VCaP (cell line): ENCODE results near the gene SLC16A10.

ENCODE experiments used
- H3K27ac ChIP-seq: fragments of 450-650 bp; 2 replicates; pipeline ENCODE4 v1.5.1; 2017
- CTCF ChIP-seq: fragments of 450-650 bp; conservative IDR thresholded peaks from 2 replicates; pipeline ENCODE4 v1.5.1; 2017; ENCODE audit warnings: mild to moderate bottlenecking, moderate library complexity

The SLC16A10 gene

GRCh38 chr6:111270121-111270520, 182.8 kb downstream of the SLC16A10 start:
- H3K27ac ChIP-seq: no peak overlapping the region
- no peak for TF ChIP-seq CTCF

- no peak for TF ChIP-seq CTCF
- no peak overlapping the region for H3K27ac ChIP-seq
These were observed 187.4 kb downstream of the SLC16A10 start for GRCh38 chr6:111274593-111275217.

GRCh38 chr6:111276335-111276734, 189.0 kb downstream of the SLC16A10 start:
- no peak overlapping the region for H3K27ac ChIP-seq
- TF ChIP-seq CTCF: no peak

GRCh38 chr6:111276736-111277135, 189.4 kb downstream of the SLC16A10 start:
- no peak overlapping the region for H3K27ac ChIP-seq
- no peak for TF ChIP-seq CTCF

GRCh38 chr6:111277819-111278218, 190.5 kb downstream of the SLC16A10 start:
- no peak overlapping the region for H3K27ac ChIP-seq
- TF ChIP-seq CTCF: no peak

GRCh38 chr6:111278731-111279130, 191.4 kb downstream of the SLC16A10 start:
- no peak for TF ChIP-seq CTCF
- no peak overlapping the region for H3K27ac ChIP-seq

GRCh38 chr6:111280445-111280955, 193.2 kb downstream of the SLC16A10 start:
- TF ChIP-seq CTCF: no peak
- H3K27ac ChIP-seq: no peak overlapping the region
